A673 (cell line): ENCODE measurements around the gene ABHD6. TPM values are rescaled to one million over a fixed set of nuclear protein-coding genes. Genes with fewer than 3 reads are reported as not detected.
A peak's percentile ranks its signal among the peaks of the same experiment; 100 is the strongest.

ENCODE experiments used
- BruUV-seq: library from RNA; stranded (reverse); fragments of 400-500 nt; replicated peaks from 2 replicates; lab custom pipeline; 2021; lab: Mats Ljungman, UMichigan
- CTCF ChIA-PET: fragments of 300-600 bp; sonication (Branson Sonifier 250); formaldehyde crosslinking; loops from one replicate; lab custom pipeline; 2022; ENCODE audit warnings: antibody characterized with exemption; lab: Charles Lee
- POLR2A ChIA-PET: fragments of 300-600 bp; sonication (Branson Sonifier 250); formaldehyde crosslinking; loops from one replicate; lab custom pipeline; 2022; ENCODE audit warnings: antibody characterized with exemption; ENCODE audit not compliant: low non-redundant PET; lab: Charles Lee
- DNase-seq: peaks from one replicate; pipeline ENCODE4 v3.0.0-alpha.2; 2015; ENCODE audit warnings: low spot score
- H3K27ac ChIP-seq: fragments of 200-600 bp; sonication (generic); 2 replicates; pipeline ENCODE4 v1.5.1; 2016; ENCODE audit warnings: mixed run types, low read depth, mild to moderate bottlenecking, mixed read lengths, antibody characterized with exemption, low read length; ENCODE audit not compliant: poor library complexity, severe bottlenecking
- H3K27me3 ChIP-seq: fragments of 200-600 bp; sonication (generic); replicated peaks from 2 replicates; pipeline ENCODE4 v1.6.1; 2017; ENCODE audit warnings: mixed run types, low read depth, mild to moderate bottlenecking, mixed read lengths, antibody characterized with exemption, low read length; ENCODE audit not compliant: insufficient read depth, poor library complexity
- H3K36me3 ChIP-seq: fragments of 200-600 bp; sonication (generic); 2 replicates; pipeline ENCODE4 v1.6.1; 2016; ENCODE audit warnings: mixed run types, mild to moderate bottlenecking, mixed read lengths, antibody characterized with exemption, low read length; ENCODE audit not compliant: insufficient read depth, poor library complexity, severe bottlenecking
- H3K4me1 ChIP-seq: fragments of 200-600 bp; sonication (generic); 2 replicates; pipeline ENCODE4 v1.6.1; 2017; ENCODE audit warnings: mixed run types, mild to moderate bottlenecking, mixed read lengths, antibody characterized with exemption, low read length; ENCODE audit not compliant: insufficient read depth, poor library complexity, severe bottlenecking
- H3K4me3 ChIP-seq: fragments of 200-600 bp; sonication (generic); 2 replicates; pipeline ENCODE4 v1.5.1; 2016; ENCODE audit warnings: low read depth, mixed run types, mild to moderate bottlenecking, mixed read lengths, low read length; ENCODE audit not compliant: poor library complexity, severe bottlenecking
- H3K9me3 ChIP-seq: fragments of 200-600 bp; sonication (generic); 2 replicates; pipeline ENCODE4 v1.6.1; 2016; ENCODE audit warnings: mixed run types, low read depth, mild to moderate bottlenecking, mixed read lengths, antibody characterized with exemption, low read length; ENCODE audit not compliant: poor library complexity, severe bottlenecking
- CTCF ChIP-seq: fragments of 300-800, 200-600 bp; sonication (generic); conservative IDR thresholded peaks from 2 replicates; pipeline ENCODE4 v1.5.1; 2017; ENCODE audit warnings: low read depth, mild to moderate bottlenecking, antibody characterized with exemption, low read length, moderate library complexity, mixed read lengths
- EZH2 ChIP-seq: fragments of 200-600 bp; sonication (generic); IDR thresholded peaks from 2 replicates; pipeline ENCODE4 v1.6.1; 2017; ENCODE audit warnings: borderline replicate concordance, low read depth, mild to moderate bottlenecking, mixed read lengths, antibody characterized with exemption, low read length; ENCODE audit not compliant: poor library complexity, severe bottlenecking
- intact Hi-C: fragments of 100-400 bp; cut with micrococcal nuclease; formaldehyde crosslinking; loops from one replicate; pipeline ENCODE4 v1.10.0; 2022; ENCODE audit not compliant: unreplicated experiment
- total RNA-seq: library from RNA; stranded (reverse); gene quantifications from 2 replicates; pipeline ENCODE4 v1.2.3, GENCODE V29; 2021

The ABHD6 gene
- total RNA-seq, 1 experiment from 2014 or later, result 155 TPM

GRCh38 chr3:58292866-58293265 is 55.3 kb downstream of the ABHD6 start:
- peaks cover 54% of the 10 kb centered on the region for H3K36me3 ChIP-seq
- no peaks in the 10 kb centered on the region for H3K9me3 ChIP-seq
- DNase-seq, result no peak
- POLR2A ChIA-PET, result no interaction called here
- no peak overlapping the region for H3K4me3 ChIP-seq
- peaks cover 6% of the 10 kb centered on the region for H3K4me1 ChIP-seq
- H3K27ac ChIP-seq, result no peak overlapping the region
- H3K27me3 ChIP-seq, result no peaks in the 10 kb centered on the region
- BruUV-seq, result no TSS peak
- CTCF ChIA-PET, result no interaction called here
- intact Hi-C loops, result no loop called here
- TF ChIP-seq CTCF (no peak), EZH2 (no peak)

GRCh38 chr3:58293516-58293915 is 55.9 kb downstream of the ABHD6 start:
- H3K36me3 ChIP-seq, result peaks cover 47% of the 10 kb centered on the region
- CTCF ChIA-PET, result no interaction called here
- TF ChIP-seq CTCF (no peak), EZH2 (no peak)
- no peaks in the 10 kb centered on the region for H3K9me3 ChIP-seq
- DNase-seq, result no peak
- intact Hi-C loops, result no loop called here
- no TSS peak for BruUV-seq
- H3K4me3 ChIP-seq, result no peak overlapping the region
- no peak overlapping the region for H3K27ac ChIP-seq
- peaks cover 13% of the 10 kb centered on the region for H3K4me1 ChIP-seq
- POLR2A ChIA-PET, result no interaction called here
- no peaks in the 10 kb centered on the region for H3K27me3 ChIP-seq

- ChIA-PET POLR2A (no interaction called here), CTCF (interaction anchor here (1.2 kb wide), 1 partner anchor 10 kb away, joined by 3 read pairs; the partner anchor contains the start of genes HTD2 and RPP14)
- Histone ChIP-seq H3K9me3 (no peaks in the 10 kb centered on the region), H3K36me3 (peaks cover 43% of the 10 kb centered on the region), H3K4me1 (peaks cover 28% of the 10 kb centered on the region), H3K4me3 (no peak overlapping the region), H3K27me3 (no peaks in the 10 kb centered on the region), H3K27ac (peak overlapping the region; percentile 54)
- TF ChIP-seq EZH2 (no peak), CTCF (no peak)
- BruUV-seq, result no TSS peak
- DNase-seq, result no peak
- intact Hi-C loops, result no loop called here
Measured at GRCh38 chr3:58296269-58296668, 58.7 kb downstream of the ABHD6 start.
